ENCODE data around the gene GAN.

Gene GAN

DNA sequence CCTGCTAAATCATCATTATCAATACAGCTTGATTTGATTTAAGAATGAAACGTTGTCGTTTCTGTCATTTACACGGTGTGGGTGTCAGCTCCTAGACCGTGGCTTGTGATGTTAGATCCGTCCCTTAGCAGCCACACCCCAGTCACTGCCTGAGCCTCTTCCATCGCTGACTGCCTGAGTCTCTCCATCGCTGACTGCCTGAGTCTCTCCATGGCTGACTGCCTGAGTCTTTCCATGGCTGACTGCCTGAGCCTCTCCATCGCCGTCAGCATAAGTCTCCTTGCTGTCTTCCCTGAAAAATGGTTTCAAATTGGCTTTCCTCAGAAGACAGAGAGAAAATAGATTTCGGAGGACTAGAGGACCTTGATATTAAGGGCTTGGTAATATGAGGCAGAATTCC lies 76.1 kb downstream of the GAN start:
- TF ChIP-seq, protein P1, sequence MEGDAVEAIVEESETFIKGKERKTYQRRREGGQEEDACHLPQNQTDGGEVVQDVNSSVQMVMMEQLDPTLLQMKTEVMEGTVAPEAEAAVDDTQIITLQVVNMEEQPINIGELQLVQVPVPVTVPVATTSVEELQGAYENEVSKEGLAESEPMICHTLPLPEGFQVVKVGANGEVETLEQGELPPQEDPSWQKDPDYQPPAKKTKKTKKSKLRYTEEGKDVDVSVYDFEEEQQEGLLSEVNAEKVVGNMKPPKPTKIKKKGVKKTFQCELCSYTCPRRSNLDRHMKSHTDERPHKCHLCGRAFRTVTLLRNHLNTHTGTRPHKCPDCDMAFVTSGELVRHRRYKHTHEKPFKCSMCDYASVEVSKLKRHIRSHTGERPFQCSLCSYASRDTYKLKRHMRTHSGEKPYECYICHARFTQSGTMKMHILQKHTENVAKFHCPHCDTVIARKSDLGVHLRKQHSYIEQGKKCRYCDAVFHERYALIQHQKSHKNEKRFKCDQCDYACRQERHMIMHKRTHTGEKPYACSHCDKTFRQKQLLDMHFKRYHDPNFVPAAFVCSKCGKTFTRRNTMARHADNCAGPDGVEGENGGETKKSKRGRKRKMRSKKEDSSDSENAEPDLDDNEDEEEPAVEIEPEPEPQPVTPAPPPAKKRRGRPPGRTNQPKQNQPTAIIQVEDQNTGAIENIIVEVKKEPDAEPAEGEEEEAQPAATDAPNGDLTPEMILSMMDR (IDR thresholded peaks at IDR 0.05; ENCODE audit: extremely low read depth, insufficient read depth, missing control alignments): no peak
- in situ Hi-C loops (cut with MboI; ENCODE audit: low pct_unique_long_range_greater_than_20kb, low sequenced_read_pairs, unreplicated experiment): no loop called here
- no peak for DNase-seq (ENCODE audit: low spot score)

DNA sequence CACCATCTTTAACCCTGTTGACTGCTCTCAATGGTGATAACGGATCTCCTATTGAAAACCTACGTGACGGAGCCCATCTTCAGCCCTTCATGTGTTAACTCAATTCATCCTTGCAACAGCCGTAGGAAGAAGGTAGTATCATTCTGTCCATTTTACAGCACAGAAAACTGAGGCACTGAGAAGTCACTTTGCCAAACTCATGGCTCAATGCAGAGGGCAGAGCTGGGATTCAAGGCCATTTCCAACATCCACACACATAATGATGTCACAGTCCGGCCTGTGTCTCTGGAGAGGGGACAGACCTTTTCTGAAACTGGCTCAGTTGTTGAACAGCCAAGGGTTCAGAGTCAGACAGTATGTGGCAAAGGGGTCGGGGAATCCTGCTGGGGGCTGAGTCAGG lies 77.2 kb downstream of the GAN start:
- in situ Hi-C loops (cut with MboI; ENCODE audit: low pct_unique_long_range_greater_than_20kb, low sequenced_read_pairs, unreplicated experiment): no loop called here
- no peak for DNase-seq (ENCODE audit: low spot score)
- TF ChIP-seq, protein P1 (IDR thresholded peaks at IDR 0.05; ENCODE audit: extremely low read depth, insufficient read depth, missing control alignments): no peak

DNA sequence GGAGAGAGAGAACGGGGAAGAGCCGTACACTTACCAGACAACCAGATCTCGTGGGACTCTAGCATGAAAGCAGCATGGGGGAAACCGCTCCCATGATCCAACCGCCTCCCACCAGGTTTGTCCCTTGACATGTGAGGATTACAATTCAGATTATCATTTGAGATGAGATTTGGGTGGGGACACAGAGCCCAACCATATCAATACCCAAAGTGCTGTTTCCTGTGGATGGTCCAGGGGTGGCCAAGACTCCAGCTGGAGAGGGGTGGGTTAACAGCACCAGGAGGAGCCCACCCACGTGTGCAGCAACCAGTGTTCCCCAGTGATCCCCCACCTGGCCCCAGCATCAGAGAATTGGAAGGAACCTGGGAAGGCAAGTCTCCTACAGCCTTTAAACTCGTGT lies 79.7 kb downstream of the GAN start:
- DNase-seq (ENCODE audit: low spot score): no peak
- TF ChIP-seq, protein P1 (IDR thresholded peaks at IDR 0.05; ENCODE audit: extremely low read depth, insufficient read depth, missing control alignments): no peak
- in situ Hi-C loops (cut with MboI; ENCODE audit: low pct_unique_long_range_greater_than_20kb, low sequenced_read_pairs, unreplicated experiment): no loop called here

DNA sequence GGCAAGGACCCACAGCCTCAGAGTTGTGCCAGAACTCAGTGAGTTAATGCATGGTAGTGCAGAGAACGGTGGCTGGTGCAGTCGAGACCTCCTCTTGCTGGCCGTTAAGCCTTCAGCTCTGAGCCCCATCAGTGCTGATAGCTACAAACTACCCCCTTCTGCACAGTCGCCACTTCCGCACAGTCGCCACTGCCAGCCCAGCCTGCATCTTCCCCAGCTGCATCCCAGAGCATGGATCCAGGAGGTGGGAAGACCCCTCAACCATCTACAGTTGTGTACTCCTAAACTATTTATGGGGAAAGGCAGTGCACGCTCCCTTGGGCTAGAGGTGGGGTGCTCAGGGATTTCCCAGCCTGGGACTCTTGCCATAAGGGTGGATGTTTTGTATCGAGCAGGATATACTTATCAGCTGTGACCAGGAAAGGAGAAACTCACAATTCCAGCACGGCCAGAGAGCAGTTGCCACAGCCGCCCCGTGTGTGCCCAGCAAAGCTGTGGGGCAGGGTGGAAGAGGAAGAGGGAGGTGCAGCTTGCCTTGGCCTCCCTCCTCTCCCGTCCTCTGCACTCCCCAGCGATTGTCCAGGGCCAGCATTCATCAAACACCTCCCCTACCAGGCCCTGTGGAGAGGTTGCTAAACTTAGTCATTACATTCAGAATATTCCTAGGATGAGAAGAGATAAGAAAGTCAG lies 80.3 kb downstream of the GAN start:
- TF ChIP-seq, protein P1 (IDR thresholded peaks at IDR 0.05; ENCODE audit: extremely low read depth, insufficient read depth, missing control alignments): no peak
- in situ Hi-C loops (cut with MboI; ENCODE audit: low pct_unique_long_range_greater_than_20kb, low sequenced_read_pairs, unreplicated experiment): no loop called here
- DNase-seq (ENCODE audit: low spot score): no peak

DNA sequence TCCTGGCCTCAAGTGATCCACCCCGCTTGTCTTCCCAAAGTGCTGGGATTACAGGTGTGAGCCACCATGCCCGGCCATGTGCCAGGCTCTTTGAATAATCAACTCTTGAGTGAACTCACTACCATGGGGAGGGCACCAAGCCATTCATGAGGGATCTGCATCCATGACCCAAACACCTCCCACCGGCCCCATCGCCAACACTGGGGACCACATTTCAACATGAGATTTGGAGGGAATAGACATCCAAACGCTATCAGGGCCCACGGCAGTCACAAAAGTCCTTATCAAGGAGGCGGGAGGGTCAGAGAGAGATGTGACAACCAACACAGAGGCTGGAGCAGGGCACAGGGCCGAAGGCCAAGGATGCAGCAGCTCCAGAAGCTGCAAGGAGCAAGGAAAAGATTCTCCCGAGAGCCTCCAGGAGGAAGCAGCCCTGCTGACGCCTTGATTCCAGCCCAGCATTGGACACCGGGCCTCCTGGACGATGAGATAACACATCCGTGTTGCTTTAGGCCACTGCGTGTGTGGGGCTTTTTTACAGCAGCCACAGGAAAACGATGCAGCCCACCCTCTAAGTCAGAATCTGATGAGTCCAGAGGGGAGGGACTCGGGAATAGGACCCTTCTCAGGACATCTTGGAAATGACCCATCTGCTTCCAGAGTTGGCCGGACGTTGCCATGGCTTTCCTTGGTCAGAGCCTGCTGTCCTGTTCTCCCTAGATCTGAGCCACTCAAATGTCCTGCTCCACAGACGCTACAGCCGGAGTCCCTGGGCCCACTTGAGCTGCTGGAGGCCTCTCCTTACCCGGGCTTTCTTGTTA lies 82.5 kb downstream of the GAN start:
- DNase-seq (ENCODE audit: low spot score): no peak
- TF ChIP-seq, protein P1 (IDR thresholded peaks at IDR 0.05; ENCODE audit: extremely low read depth, insufficient read depth, missing control alignments): no peak
- in situ Hi-C loops (cut with MboI; ENCODE audit: low pct_unique_long_range_greater_than_20kb, low sequenced_read_pairs, unreplicated experiment): no loop called here

DNA sequence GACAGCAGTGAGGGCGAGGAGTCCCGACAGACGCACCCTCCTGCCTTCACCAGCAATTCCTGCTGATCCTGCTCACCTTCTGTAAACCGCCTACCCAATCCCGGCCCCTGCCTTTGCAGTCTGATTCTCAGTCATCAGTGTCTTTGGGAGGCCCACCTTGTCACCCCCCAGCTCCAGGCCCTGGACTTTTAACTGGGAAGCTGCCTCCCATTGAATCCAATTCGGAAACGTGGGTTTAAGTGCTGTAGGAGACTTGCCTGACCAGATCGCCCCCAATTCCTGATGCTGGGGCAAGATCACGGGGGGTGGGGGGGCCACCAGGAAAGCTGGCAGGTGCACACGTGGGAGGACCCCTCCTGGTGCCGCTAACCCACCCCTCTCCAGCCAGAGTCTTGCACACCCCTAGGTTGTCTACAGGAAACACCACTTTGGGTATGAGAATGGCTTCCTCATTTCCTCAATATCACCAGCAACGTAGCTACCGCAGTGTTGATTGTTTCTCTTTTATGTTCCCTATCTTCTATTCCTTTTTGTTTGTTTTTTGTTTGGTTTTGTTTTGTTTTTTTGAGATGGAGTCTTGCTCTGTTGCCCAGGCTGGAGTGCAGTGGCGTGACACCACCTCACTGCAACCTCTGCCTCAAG lies 83.2 kb downstream of the GAN start:
- in situ Hi-C loops (cut with MboI; ENCODE audit: low pct_unique_long_range_greater_than_20kb, low sequenced_read_pairs, unreplicated experiment): no loop called here
- no peak for DNase-seq (ENCODE audit: low spot score)
- TF ChIP-seq, protein P1 (IDR thresholded peaks at IDR 0.05; ENCODE audit: extremely low read depth, insufficient read depth, missing control alignments): no peak

All from GM13977 (cell line).